ENCODE data around the gene MIEF2.
"Not testable (repeated sequence)": the region's sequence is repeated elsewhere in the genome, so short reads cannot be mapped to it uniquely, and the experiment has no call there.

The MIEF2 gene

GRCh38 chr17:18291718-18292540 lies 31.5 kb downstream of the MIEF2 start:
- DNase-seq (ENCODE audit: low read depth, low spot score): no peak

GRCh38 chr17:18298061-18298460 lies 37.6 kb downstream of the MIEF2 start:
- not testable (repeated sequence) for DNase-seq (ENCODE audit: low read depth, low spot score)

GRCh38 chr17:18300725-18301480 lies 40.4 kb downstream of the MIEF2 start:
- no peak for DNase-seq (ENCODE audit: low read depth, low spot score)

- not testable (repeated sequence) for DNase-seq (ENCODE audit: low read depth, low spot score)
Observed at GRCh38 chr17:18303206-18303605, 42.7 kb downstream of the MIEF2 start.

GRCh38 chr17:18309202-18309601 lies 48.7 kb downstream of the MIEF2 start:
- no peak for DNase-seq (ENCODE audit: low read depth, low spot score)

- no peak for DNase-seq (ENCODE audit: low read depth, low spot score)
Observed at GRCh38 chr17:18314059-18314730, 53.7 kb downstream of the MIEF2 start.

- DNase-seq (ENCODE audit: low read depth, low spot score): peak; percentile 83
Observed at GRCh38 chr17:18314731-18315561, 54.5 kb downstream of the MIEF2 start, which contains the start of the genes SMCR8 and TOP3A. SMCR8 (plus strand) TSS chr17:18315293; CDS start chr17:18315790, 497 bp downstream. TOP3A (minus strand) TSS chr17:18314994; CDS start chr17:18314778, 216 bp downstream.

GRCh38 chr17:18315562-18315922 lies 55.1 kb downstream of the MIEF2 start:
- DNase-seq (ENCODE audit: low read depth, low spot score): no peak

GRCh38 chr17:18315961-18316360 lies 55.5 kb downstream of the MIEF2 start:
- DNase-seq (ENCODE audit: low read depth, low spot score): no peak

Measured in iPS DF 19.7 (cell line).